Smooth muscle cell of the brain vasculature (primary cell): ENCODE results near the gene FZR1.
"Not testable (repeated sequence)": the region's sequence is repeated elsewhere in the genome, so short reads cannot be mapped to it uniquely, and the experiment has no call there.

Experiments used
- DNase-seq: peaks from one replicate; pipeline ENCODE4 v3.0.0-alpha.2; 2012; ENCODE audit warnings: low read depth, low spot score

The FZR1 gene

GRCh38 chr19:3496392-3497273 is 9.5 kb upstream of the FZR1 start:
- DNase-seq: no peak

- DNase-seq: no peak
Observed at GRCh38 chr19:3497757-3498520, 8.2 kb upstream of the FZR1 start.

GRCh38 chr19:3499738-3500428 is 6.2 kb upstream of the FZR1 start:
- DNase-seq: no peak

- peak; percentile 95 for DNase-seq
Observed at GRCh38 chr19:3500429-3501101, 5.5 kb upstream of the FZR1 start, which contains the start of gene DOHH. Gene DOHH (minus strand): TSS chr19:3500674. CDS start chr19:3496814, 3,860 bp downstream.

DNA sequence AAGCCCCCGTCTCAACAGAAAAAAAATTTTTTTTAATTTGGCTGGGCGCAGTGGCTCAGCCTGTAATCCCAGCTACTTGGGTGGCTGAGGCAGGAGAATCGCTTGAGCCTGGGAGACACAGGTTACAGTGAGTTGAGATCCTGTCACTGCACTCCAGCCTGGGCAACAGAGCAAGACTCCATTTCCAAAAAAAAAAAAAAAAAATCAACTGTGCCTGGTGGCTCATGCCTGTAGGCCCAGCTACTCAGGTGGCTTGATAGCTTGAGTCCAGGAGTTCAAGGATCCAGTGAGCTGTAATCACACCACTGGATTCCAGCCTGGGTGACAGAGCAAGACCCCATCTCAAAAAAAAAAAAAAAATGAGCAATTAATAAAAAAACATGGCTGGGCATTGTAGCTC is 4.3 kb upstream of the FZR1 start:
- no peak for DNase-seq

GRCh38 chr19:3503036-3503572 is 3.0 kb upstream of the FZR1 start:
- no peak for DNase-seq

- DNase-seq: no peak
Observed at GRCh38 chr19:3504735-3505134, 1.4 kb upstream of the FZR1 start.

DNA sequence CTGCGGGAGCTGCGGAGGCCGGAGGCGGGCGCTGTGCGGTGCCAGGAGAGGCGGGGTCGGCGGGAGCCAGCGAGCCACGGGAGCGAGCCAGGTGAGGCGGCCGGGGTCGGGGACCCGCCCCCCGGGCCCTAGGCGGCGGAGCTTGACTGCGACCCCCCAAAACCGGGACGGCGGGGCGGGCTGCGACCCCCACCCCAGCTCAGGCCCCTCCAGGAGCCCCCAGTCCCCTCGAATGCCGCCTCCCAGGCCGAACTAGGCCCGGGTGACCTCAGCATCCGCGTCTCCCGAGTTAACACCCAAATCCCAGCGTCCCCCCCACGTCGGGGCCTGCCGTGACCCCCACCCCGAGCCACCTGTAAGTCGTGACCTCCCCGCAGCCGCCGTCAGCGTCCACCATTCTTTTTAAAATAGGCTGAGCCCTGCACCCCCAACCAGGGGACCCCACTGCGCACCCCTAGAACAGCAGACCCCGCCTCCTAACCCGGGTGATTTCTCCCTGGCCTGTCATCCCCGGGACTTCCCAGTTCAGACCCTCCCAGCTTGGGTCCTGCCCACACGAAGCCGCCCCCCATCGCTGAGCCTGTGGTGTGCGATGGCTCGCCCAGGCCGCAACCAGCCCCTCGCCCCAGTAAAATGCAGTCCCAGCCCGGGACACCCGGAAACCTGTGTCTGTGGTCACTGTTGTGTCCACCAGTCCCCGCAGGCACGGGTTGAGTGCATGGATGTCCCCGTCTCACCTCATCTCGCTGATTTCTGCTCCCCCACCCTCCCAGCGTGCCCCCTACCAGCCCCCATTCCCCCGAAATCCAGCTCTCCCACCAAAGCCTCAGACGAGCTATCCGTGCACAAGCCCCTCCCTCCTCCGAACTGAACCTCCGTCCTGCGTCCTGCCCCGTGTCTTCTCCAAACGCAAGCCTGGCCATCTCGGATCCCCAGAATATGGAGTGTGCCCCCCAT is 551 bp downstream of the FZR1 start:
- DNase-seq: no peak

DNA sequence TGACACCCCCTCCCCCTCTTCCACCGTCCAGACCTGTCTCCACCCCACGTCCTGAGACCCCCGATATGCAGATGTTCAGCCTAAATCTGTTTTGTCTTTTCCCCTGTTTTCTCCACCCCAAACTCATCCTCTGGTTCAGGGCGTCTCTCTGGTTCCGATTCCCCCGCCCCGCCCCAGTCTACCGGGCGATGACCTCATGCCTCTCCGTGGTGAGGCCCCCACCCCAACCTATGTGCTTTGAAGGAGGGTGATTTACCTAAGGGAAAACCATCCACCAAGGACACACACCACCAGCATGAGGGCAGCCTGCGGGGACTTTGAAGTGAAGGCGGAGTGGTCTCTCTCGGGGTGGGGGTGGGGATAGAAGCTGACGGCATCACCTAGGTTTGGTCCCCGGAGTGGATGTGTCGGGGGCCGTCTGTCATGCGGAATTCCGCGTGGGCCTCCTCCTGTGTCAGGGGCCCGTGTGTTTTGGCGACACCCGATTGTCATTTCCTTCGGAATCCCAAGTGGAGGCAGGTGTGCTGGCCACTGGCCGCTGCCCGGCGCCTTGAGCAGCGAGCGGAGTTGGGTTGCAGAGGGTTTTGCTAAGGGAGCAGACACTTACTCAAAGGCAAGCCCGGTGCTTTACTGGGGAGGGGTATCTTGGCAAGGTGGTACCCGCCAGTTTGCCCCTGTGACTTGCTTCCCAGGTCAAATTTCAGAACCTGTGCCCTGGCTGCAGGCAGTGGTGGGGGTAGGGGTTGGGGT is 1.4 kb downstream of the FZR1 start:
- no peak for DNase-seq

DNA sequence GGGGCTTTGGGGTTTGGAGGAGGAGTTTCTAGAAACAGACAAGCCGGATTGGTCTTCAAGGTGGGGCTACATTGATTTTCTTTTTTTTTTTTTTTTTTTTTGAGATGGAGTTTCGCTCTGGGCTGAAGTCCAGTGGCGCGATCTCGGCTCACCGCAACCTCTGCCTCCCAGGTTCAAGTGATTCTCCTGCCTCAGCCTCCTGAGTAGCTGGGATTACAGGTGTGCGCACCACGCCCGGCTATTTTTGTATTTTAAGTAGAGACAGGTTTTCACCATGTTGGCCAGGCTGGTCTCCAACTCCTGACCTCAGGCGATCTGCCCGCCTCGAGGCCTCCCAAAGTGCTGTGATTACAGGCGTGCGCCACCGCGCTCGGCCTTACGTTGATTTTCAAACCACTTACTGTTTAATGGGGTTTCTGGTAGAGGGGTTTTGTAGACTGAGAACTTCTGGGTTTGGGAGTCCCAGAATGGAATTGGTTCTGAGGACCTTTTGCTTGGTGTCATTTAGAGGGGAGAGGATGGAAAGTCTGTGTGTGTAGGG is 2.1 kb downstream of the FZR1 start:
- not testable (repeated sequence) for DNase-seq

- DNase-seq: no peak
Observed at GRCh38 chr19:3508771-3509535, 2.8 kb downstream of the FZR1 start.

DNA sequence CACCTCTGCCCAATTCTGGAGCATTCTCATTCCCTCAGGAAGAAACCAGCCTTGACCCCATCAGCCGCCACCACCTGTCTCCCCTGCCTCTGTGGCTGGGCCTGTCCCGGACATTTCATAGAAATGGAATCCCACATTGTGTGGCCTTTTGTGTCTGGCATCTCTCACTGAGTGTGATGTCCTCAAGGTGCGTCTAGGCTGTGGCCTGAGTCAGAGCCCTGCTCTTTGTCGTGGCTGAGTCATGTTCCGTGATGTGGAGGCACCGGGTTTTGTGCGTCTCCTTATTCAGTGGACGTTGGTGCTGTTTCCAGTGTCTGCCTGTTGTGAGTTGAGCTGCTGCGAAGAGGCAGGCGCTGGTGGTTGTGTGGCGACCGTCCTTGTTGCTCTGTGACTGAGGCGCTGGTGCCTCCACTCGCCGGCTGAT is 3.5 kb downstream of the FZR1 start:
- no peak for DNase-seq

DNA sequence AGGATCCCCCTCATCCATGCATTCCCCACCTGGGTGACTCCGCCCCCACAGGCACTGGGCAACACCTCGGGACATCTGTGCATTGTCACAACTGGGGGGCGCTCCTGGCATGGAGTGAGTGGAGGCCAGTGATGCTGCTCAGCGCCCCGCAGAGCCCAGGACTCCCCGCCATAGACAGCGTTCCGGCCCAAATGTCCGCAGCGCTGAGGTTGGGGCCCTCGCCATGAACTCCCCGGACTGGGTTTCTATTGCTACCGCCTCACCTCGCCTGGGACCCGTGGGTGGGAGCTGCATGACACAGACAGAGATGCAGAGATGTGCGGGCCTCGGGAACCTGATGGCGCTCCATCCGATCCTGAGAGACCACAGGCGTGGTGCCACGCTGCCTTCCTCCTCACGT is 4.6 kb downstream of the FZR1 start:
- no peak for DNase-seq

- DNase-seq: no peak
Observed at GRCh38 chr19:3511506-3512251, 5.6 kb downstream of the FZR1 start.

GRCh38 chr19:3512562-3513228 is 6.6 kb downstream of the FZR1 start:
- no peak for DNase-seq

GRCh38 chr19:3513229-3514140 is 7.4 kb downstream of the FZR1 start:
- DNase-seq: no peak
